ENCODE results near the gene NCKAP5.

The NCKAP5 gene

GRCh38 chr2:133146893-133147292 is 421.4 kb downstream of the NCKAP5 start:
- Histone ChIP-seq H3K36me3 (ENCODE audit: control insufficient read depth, insufficient read depth, low read length) (no peaks in the 10 kb centered on the region), H3K4me3 (replicated peaks; ENCODE audit: low read depth, low read length) (no peak overlapping the region), H3K27me3 (replicated peaks; ENCODE audit: control insufficient read depth, insufficient read depth, low read length) (no peaks in the 10 kb centered on the region)
- no peak for DNase-seq (ENCODE audit: extremely low read depth, insufficient read length)
- TF ChIP-seq CTCF (IDR thresholded peaks at IDR 0.05; ENCODE audit: insufficient read depth, low read length, poor library complexity, severe bottlenecking): no peak

DNA sequence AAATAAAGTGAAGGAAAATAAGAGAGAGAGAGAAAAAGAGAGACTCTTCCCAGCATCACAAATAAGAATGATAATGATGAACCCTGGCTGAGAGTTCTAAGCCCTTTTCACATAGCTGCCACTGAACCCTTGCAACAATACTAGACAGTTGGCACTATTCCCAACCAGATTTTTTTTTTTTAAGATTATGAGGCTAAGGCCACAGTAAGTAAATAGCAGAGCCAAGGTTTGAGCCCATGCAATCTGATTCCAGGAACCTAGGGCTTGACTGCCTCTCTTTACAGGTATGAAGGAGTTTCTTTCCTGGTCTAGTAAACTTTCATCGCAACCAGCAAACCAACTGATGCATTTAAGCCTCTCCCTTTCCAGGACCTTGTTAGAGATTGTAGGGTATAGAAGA is 424.6 kb downstream of the NCKAP5 start:
- no peaks in the 10 kb centered on the region for H3K36me3 ChIP-seq (ENCODE audit: control insufficient read depth, insufficient read depth, low read length)
- H3K4me3 ChIP-seq (replicated peaks; ENCODE audit: low read depth, low read length): no peak overlapping the region
- H3K27me3 ChIP-seq (replicated peaks; ENCODE audit: control insufficient read depth, insufficient read depth, low read length): no peaks in the 10 kb centered on the region
- DNase-seq (ENCODE audit: extremely low read depth, insufficient read length): no peak
- no peak for TF ChIP-seq CTCF (IDR thresholded peaks at IDR 0.05; ENCODE audit: insufficient read depth, low read length, poor library complexity, severe bottlenecking)

DNA sequence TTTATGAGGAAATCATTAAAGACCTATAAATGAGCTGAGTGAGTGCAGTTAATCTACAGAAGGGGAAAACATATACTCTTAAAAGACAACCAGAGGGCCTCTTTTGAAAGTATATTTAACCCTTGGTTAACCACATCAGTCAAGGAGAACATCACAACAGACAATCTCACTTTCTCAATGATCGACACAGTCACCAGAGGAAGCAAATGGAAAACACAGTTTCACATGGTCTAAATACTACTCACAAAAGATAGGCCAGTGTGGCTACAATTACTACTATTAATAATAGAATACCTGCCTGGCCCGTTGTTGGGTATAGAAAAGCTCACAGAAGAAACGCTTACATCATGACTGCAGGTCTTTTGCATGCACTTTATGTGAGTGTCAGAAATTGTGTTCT is 426.2 kb downstream of the NCKAP5 start:
- no peaks in the 10 kb centered on the region for H3K36me3 ChIP-seq (ENCODE audit: control insufficient read depth, insufficient read depth, low read length)
- no peak for DNase-seq (ENCODE audit: extremely low read depth, insufficient read length)
- no peak for TF ChIP-seq CTCF (IDR thresholded peaks at IDR 0.05; ENCODE audit: insufficient read depth, low read length, poor library complexity, severe bottlenecking)
- no peak overlapping the region for H3K4me3 ChIP-seq (replicated peaks; ENCODE audit: low read depth, low read length)
- no peaks in the 10 kb centered on the region for H3K27me3 ChIP-seq (replicated peaks; ENCODE audit: control insufficient read depth, insufficient read depth, low read length)

DNA sequence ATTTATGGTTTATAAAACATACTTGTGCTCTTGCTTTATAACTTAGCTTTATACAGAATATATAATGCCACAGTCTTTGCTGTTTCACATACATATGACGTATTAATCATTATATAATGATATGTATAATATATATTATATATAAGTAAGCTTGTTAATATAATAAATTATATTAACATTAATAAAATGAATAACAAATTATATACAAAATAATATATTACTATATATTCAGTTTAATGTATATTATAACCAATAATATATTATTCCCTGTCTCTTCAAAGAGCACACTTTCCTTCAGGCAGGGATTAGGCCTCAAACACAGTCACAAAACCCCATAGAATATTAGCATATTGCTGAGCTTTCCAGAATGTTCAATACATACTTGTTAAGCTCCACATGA is 427.6 kb downstream of the NCKAP5 start:
- H3K36me3 ChIP-seq (ENCODE audit: control insufficient read depth, insufficient read depth, low read length): no peaks in the 10 kb centered on the region
- no peak for TF ChIP-seq CTCF (IDR thresholded peaks at IDR 0.05; ENCODE audit: insufficient read depth, low read length, poor library complexity, severe bottlenecking)

GRCh38 chr2:133139847-133140533 is 428.3 kb downstream of the NCKAP5 start:
- no peak overlapping the region for H3K4me3 ChIP-seq (replicated peaks; ENCODE audit: low read depth, low read length)
- no peak for TF ChIP-seq CTCF (IDR thresholded peaks at IDR 0.05; ENCODE audit: insufficient read depth, low read length, poor library complexity, severe bottlenecking)

More for the DNA sequence above, 427.6 kb downstream of the NCKAP5 start:
- Histone ChIP-seq H3K27me3 (replicated peaks; ENCODE audit: control insufficient read depth, insufficient read depth, low read length) (no peaks in the 10 kb centered on the region; the same call in 1 of the 2 replicates), H3K4me3 (replicated peaks; ENCODE audit: low read depth, low read length) (no peak overlapping the region)
- no peak for DNase-seq (ENCODE audit: extremely low read depth, insufficient read length)

DNA sequence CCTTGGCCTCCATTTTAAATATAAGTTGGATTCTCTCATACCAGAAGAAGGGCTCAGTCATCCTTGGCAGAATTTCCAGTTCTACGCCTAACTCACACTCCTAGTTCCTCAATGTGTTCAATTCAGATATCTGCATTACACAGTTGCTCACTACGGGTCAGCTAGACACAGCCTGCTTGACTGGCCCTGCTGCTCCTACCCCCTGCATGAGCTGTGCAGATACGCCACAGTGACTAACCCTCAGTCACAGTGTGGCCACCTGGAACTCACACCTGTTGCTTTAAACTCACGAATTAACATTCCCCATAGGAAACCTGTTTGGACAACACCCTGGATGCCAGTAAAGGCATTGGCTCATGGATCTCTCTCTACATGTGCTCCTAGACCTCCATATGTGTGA is 429.6 kb downstream of the NCKAP5 start:
- Histone ChIP-seq H3K4me3 (replicated peaks; ENCODE audit: low read depth, low read length) (no peak overlapping the region), H3K27me3 (replicated peaks; ENCODE audit: control insufficient read depth, insufficient read depth, low read length) (no peaks in the 10 kb centered on the region; the same call in 1 of the 2 replicates), H3K36me3 (ENCODE audit: control insufficient read depth, insufficient read depth, low read length) (no peaks in the 10 kb centered on the region)
- no peak for TF ChIP-seq CTCF (IDR thresholded peaks at IDR 0.05; ENCODE audit: insufficient read depth, low read length, poor library complexity, severe bottlenecking)
- DNase-seq (ENCODE audit: extremely low read depth, insufficient read length): no peak

More at GRCh38 chr2:133139847-133140533, 428.3 kb downstream of the NCKAP5 start:
- DNase-seq (ENCODE audit: extremely low read depth, insufficient read length): no peak
- H3K27me3 ChIP-seq (replicated peaks; ENCODE audit: control insufficient read depth, insufficient read depth, low read length): no peaks in the 10 kb centered on the region; the same call in 1 of the 2 replicates
- H3K36me3 ChIP-seq (ENCODE audit: control insufficient read depth, insufficient read depth, low read length): no peaks in the 10 kb centered on the region

All from GM06990 (cell line).